Measurements from ENCODE around the gene HEPN1. TPM values are rescaled to one million over a fixed set of nuclear protein-coding genes. Genes with fewer than 3 reads are reported as not detected.

HEPN1 gene
- total RNA-seq, 1 donor: not detected

Other genes starting within 250 kb of the HEPN1 start
- 14.6 and 15.1 TPM in 2 replicates for gene SIAE, start 245.5 kb upstream of the HEPN1 start, total RNA-seq (ENCODE audit: low replicate concordance)
- gene SPA17, start 245.3 kb upstream of the HEPN1 start, total RNA-seq (ENCODE audit: low replicate concordance): 3.9 and 9.1 TPM in 2 replicates
- 0.27 and 0.33 TPM in 2 replicates for gene NRGN, start 179.3 kb upstream of the HEPN1 start, total RNA-seq (ENCODE audit: low replicate concordance)
- gene VSIG2, start 167.0 kb upstream of the HEPN1 start, total RNA-seq (ENCODE audit: low replicate concordance): not detected in 2 replicates
- gene ESAM, start 157.0 kb upstream of the HEPN1 start, total RNA-seq (ENCODE audit: low replicate concordance): 0.36 and 1.5 TPM in 2 replicates
- 10.8 and 15.0 TPM in 2 replicates for gene MSANTD2, start 118.8 kb upstream of the HEPN1 start, total RNA-seq (ENCODE audit: low replicate concordance)
- 11.7 and 13.6 TPM in 2 replicates for gene ROBO3, start 53.8 kb upstream of the HEPN1 start, total RNA-seq (ENCODE audit: low replicate concordance)
- gene ROBO4, start 21.4 kb upstream of the HEPN1 start, total RNA-seq (ENCODE audit: low replicate concordance): 1.3 and 3.3 TPM in 2 replicates
- not detected in 2 replicates for gene HEPACAM, start 16.8 kb downstream of the HEPN1 start, total RNA-seq (ENCODE audit: low replicate concordance)
- gene CCDC15, start 35.0 kb downstream of the HEPN1 start, total RNA-seq (ENCODE audit: low replicate concordance): 3.6 and 9.8 TPM in 2 replicates
- gene SLC37A2, start 144.1 kb downstream of the HEPN1 start, total RNA-seq (ENCODE audit: low replicate concordance): 0.08 and 0.63 TPM in 2 replicates
- 9.2 and 35.1 TPM in 2 replicates for gene TMEM218, start 192.4 kb downstream of the HEPN1 start, total RNA-seq (ENCODE audit: low replicate concordance)
- gene PKNOX2, start 245.5 kb downstream of the HEPN1 start, total RNA-seq (ENCODE audit: low replicate concordance): 2.0 and 8.6 TPM in 2 replicates

Measured in fibroblast of the aortic adventitia (primary cell).